IMR-90 (cell line): Measurements from ENCODE around the gene ACTA2. TPM values are rescaled to one million over a fixed set of nuclear protein-coding genes. Genes with fewer than 3 reads are reported as not detected.
A peak's percentile ranks its signal among the peaks of the same experiment; 100 is the strongest.

ENCODE experiments used
- ATAC-seq: fragments of 200-7000 bp; cut with Tn5 transposase; 2 replicates; pipeline ENCODE4 v1.9.1; 2020; ENCODE audit warnings: low read depth, mild to moderate bottlenecking, moderate library complexity
- BruUV-seq: library from RNA; stranded (reverse); fragments of 400-500 nt; replicated peaks from 2 replicates; lab custom pipeline; 2021; lab: Mats Ljungman, UMichigan
- CTCF ChIA-PET: fragments of 300-600 bp; formaldehyde crosslinking; extraction: SDS; loops from one replicate; lab custom pipeline; 2021; ENCODE audit warnings: antibody characterized with exemption; lab: Yijun Ruan, JAX
- POLR2A ChIA-PET: fragments of 300-600 bp; sonication (Branson Sonifier 250); formaldehyde crosslinking; loops from one replicate; lab custom pipeline; 2022; ENCODE audit warnings: antibody characterized with exemption; ENCODE audit not compliant: unreplicated experiment; lab: Charles Lee
- DNase-seq: peaks from one replicate; pipeline ENCODE4 v3.0.0; 2013
- H2AFZ ChIP-seq: replicated peaks from 2 replicates; pipeline ENCODE3; 2013; ENCODE audit warnings: low read length, mild to moderate bottlenecking; ENCODE audit not compliant: poor library complexity
- H2AK5ac ChIP-seq: 2 replicates; pipeline ENCODE4 v1.6.1; 2013; ENCODE audit warnings: low read depth, low read length, inconsistent platforms
- H2AK9ac ChIP-seq: replicated peaks from 2 replicates; pipeline ENCODE3; 2013; ENCODE audit warnings: mild to moderate bottlenecking, low read depth, low read length, moderate library complexity; ENCODE audit not compliant: poor library complexity
- H2BK120ac ChIP-seq: 2 replicates; pipeline ENCODE4 v1.6.1; 2013; ENCODE audit warnings: low read depth, low read length, inconsistent platforms
- H2BK15ac ChIP-seq: 3 replicates; pipeline ENCODE4 v1.6.1; 2013; ENCODE audit warnings: low read depth, low read length, inconsistent platforms
- H2BK20ac ChIP-seq: 2 replicates; pipeline ENCODE4 v1.6.1; 2013; ENCODE audit warnings: low read depth, mild to moderate bottlenecking, inconsistent platforms, low read length, moderate library complexity
- H2BK5ac ChIP-seq: 2 replicates; pipeline ENCODE4 v1.6.1; 2013; ENCODE audit warnings: mild to moderate bottlenecking, low read depth, low read length, inconsistent platforms; ENCODE audit not compliant: poor library complexity, severe bottlenecking
- H3K14ac ChIP-seq: replicated peaks from 2 replicates; pipeline ENCODE4 v1.6.1; 2013; ENCODE audit warnings: low read depth, low read length, inconsistent platforms
- H3K18ac ChIP-seq: 2 replicates; pipeline ENCODE4 v1.6.1; 2013; ENCODE audit warnings: low read depth, low read length, control low read depth
- H3K23ac ChIP-seq: 2 replicates; pipeline ENCODE4 v1.6.1; 2013; ENCODE audit warnings: low read depth, low read length, inconsistent platforms
- H3K27ac ChIP-seq: 2 replicates; pipeline ENCODE4 v1.5.1; 2013; ENCODE audit warnings: mild to moderate bottlenecking, control low read depth, low read length; ENCODE audit not compliant: insufficient read depth
- H3K27me3 ChIP-seq: 2 replicates; pipeline ENCODE4 v1.6.1; 2013; ENCODE audit warnings: low read length; ENCODE audit not compliant: control insufficient read depth, insufficient read depth
- H3K36me3 ChIP-seq: 2 replicates; pipeline ENCODE4 v1.6.1; 2013; ENCODE audit warnings: low read length, mixed read lengths; ENCODE audit not compliant: control insufficient read depth, insufficient read depth
- H3K4ac ChIP-seq: 2 replicates; pipeline ENCODE4 v1.6.1; 2013; ENCODE audit warnings: low read depth, low read length, inconsistent platforms
- H3K4me1 ChIP-seq: 2 replicates; pipeline ENCODE4 v1.6.1; 2013; ENCODE audit warnings: low read length, mixed read lengths; ENCODE audit not compliant: control insufficient read depth, insufficient read depth
- H3K4me2 ChIP-seq: 2 replicates; pipeline ENCODE4 v1.6.1; 2013; ENCODE audit warnings: low read depth, mild to moderate bottlenecking, control low read depth, low read length, moderate library complexity
- H3K4me3 ChIP-seq: 2 replicates; pipeline ENCODE4 v1.5.1; 2013; ENCODE audit warnings: low read depth, mild to moderate bottlenecking, control low read depth, low read length, moderate library complexity; ENCODE audit not compliant: insufficient read depth
- H3K56ac ChIP-seq: 2 replicates; pipeline ENCODE4 v1.6.1; 2013; ENCODE audit warnings: low read length, inconsistent platforms; ENCODE audit not compliant: insufficient read depth; ENCODE audit errors: extremely low read depth
- H3K79me1 ChIP-seq, 2 experiments: 2 replicates each; pipeline ENCODE4 v1.6.1; 2013; ENCODE audit warnings: low read length in 2 of 2, inconsistent platforms in 1 of 2, low read depth in 1 of 2
- H3K9ac ChIP-seq: 2 replicates; pipeline ENCODE4 v1.6.1; 2013; ENCODE audit warnings: low read depth, low read length, control low read depth
- H3K9me1 ChIP-seq: 2 replicates; pipeline ENCODE4 v1.6.1; 2013; ENCODE audit warnings: low read length, inconsistent platforms; ENCODE audit not compliant: insufficient read depth
- H3K9me3 ChIP-seq: 2 replicates; pipeline ENCODE4 v1.6.1; 2013; ENCODE audit warnings: low read length; ENCODE audit not compliant: control insufficient read depth, insufficient read depth
- H4K20me1 ChIP-seq: 2 replicates; pipeline ENCODE4 v1.6.1; 2013; ENCODE audit warnings: low read length, inconsistent platforms; ENCODE audit not compliant: insufficient read depth
- H4K5ac ChIP-seq: 2 replicates; pipeline ENCODE4 v1.6.1; 2013; ENCODE audit warnings: mild to moderate bottlenecking, low read depth, low read length, control low read depth
- H4K8ac ChIP-seq, 2 experiments: 2 replicates each; pipeline ENCODE4 v1.6.1; 2013; ENCODE audit warnings: low read depth in 2 of 2, low read length in 2 of 2, control low read depth in 1 of 2, inconsistent platforms in 1 of 2
- H4K91ac ChIP-seq: 2 replicates; pipeline ENCODE4 v1.6.1; 2013; ENCODE audit warnings: low read depth, low read length, inconsistent platforms; ENCODE audit not compliant: insufficient read depth
- BHLHE40 ChIP-seq: fragments of 150-350 bp; IDR thresholded peaks from 2 replicates; pipeline ENCODE4 v1.6.1; 2016; ENCODE audit warnings: mild to moderate bottlenecking, low read depth, low read length
- CEBPB ChIP-seq: IDR thresholded peaks from 2 replicates; pipeline ENCODE4 v1.6.1; 2012; ENCODE audit warnings: low read depth, low read length, improper control_type of control experiment
- CHD1 ChIP-seq: IDR thresholded peaks from 2 replicates; pipeline ENCODE4 v1.6.1; 2012; ENCODE audit warnings: low read depth, low read length, improper control_type of control experiment
- FOS ChIP-seq: fragments of 150-350 bp; IDR thresholded peaks from 2 replicates; pipeline ENCODE4 v1.6.1; 2016; ENCODE audit warnings: low read depth, low read length
- MAFK ChIP-seq: IDR thresholded peaks from 2 replicates; pipeline ENCODE4 v1.6.1; 2012; ENCODE audit warnings: low read depth, low read length, improper control_type of control experiment
- MAZ ChIP-seq: IDR thresholded peaks from 2 replicates; pipeline ENCODE4 v1.6.1; 2012; ENCODE audit warnings: low read depth, mild to moderate bottlenecking, low read length, improper control_type of control experiment, moderate library complexity, borderline replicate concordance
- MXI1 ChIP-seq: IDR thresholded peaks from 2 replicates; pipeline ENCODE4 v1.6.1; 2012; ENCODE audit warnings: low read depth, mild to moderate bottlenecking, low read length, moderate library complexity, borderline replicate concordance
- NFE2L2 ChIP-seq: fragments of 150-350 bp; IDR thresholded peaks from 2 replicates; pipeline ENCODE4 v1.6.1; 2016; ENCODE audit warnings: low read depth, mild to moderate bottlenecking, low read length
- POLR2A ChIP-seq: IDR thresholded peaks from 2 replicates; pipeline ENCODE4 v1.6.1; 2012; ENCODE audit warnings: mild to moderate bottlenecking, low read depth, low read length
- RAD21 ChIP-seq: IDR thresholded peaks from 2 replicates; pipeline ENCODE4 v1.6.1; 2012; ENCODE audit warnings: low read length, improper control_type of control experiment
- RCOR1 ChIP-seq: IDR thresholded peaks from 2 replicates; pipeline ENCODE4 v1.6.1; 2012; ENCODE audit warnings: mild to moderate bottlenecking, low read length, improper control_type of control experiment; ENCODE audit not compliant: insufficient replicate concordance
- RFX5 ChIP-seq: IDR thresholded peaks from 2 replicates; pipeline ENCODE4 v1.8.0; 2012; ENCODE audit warnings: low read depth, mild to moderate bottlenecking, low read length, moderate library complexity
- SMC3 ChIP-seq: fragments of 150-350 bp; IDR thresholded peaks from 2 replicates; pipeline ENCODE4 v1.6.1; 2016; ENCODE audit warnings: low read depth, mild to moderate bottlenecking, antibody characterized with exemption, low read length, moderate library complexity
- WGBS, 2 experiments: methylation state at CpG; one replicate each; pipeline versions ENCODE4 v1.1.5 to v1.1.7; 2013; ENCODE audit warnings: missing lambda C conversion rate in 2 of 2; ENCODE audit not compliant: insufficient read length in 1 of 2; ENCODE audit errors: extremely low coverage in 2 of 2; 5-methylcytosine and 5-hydroxymethylcytosine counted together
- dilution Hi-C: fragments of 300-500 bp; cut with HindIII; formaldehyde crosslinking; loops from one replicate; pipeline ENCODE4 v1.14.3; 2018; ENCODE audit warnings: low sequenced_read_pairs; ENCODE audit not compliant: unreplicated experiment
- in situ Hi-C: fragments of 300-500 bp; cut with MboI; formaldehyde crosslinking; loops from 3 replicates; pipeline ENCODE4 v1.14.3; 2019; ENCODE audit warnings: low sequenced_read_pairs, inconsistent platforms, mixed read lengths
- intact Hi-C: fragments of 100-400 bp; cut with micrococcal nuclease; formaldehyde crosslinking; loops from 2 replicates; pipeline ENCODE4 v1.10.0; 2022
- polyA plus RNA-seq, 3 experiments: library from polyadenylated mRNA; depleted of rRNA; stranded (reverse); fragments of >200 nt; gene quantifications; 2 replicates each; pipeline ENCODE4 v1.2.3, GENCODE V29; 2012; ENCODE audit warnings: low replicate concordance in 1 of 3
- total RNA-seq: library from RNA; depleted of rRNA; stranded (reverse); fragments of >200 nt; gene quantifications from 2 replicates; pipeline ENCODE4 v1.2.3, GENCODE V29; 2012
- TF ChIP-seq, protein P1 (sequence below): fragments of 150-350 bp; IDR thresholded peaks from 2 replicates; pipeline ENCODE4 v1.6.1; 2016; ENCODE audit warnings: low read depth, mild to moderate bottlenecking, low read length, moderate library complexity, borderline replicate concordance
- TF ChIP-seq, protein P2 (sequence below): conservative IDR thresholded peaks from 2 replicates; pipeline ENCODE4 v1.5.1; 2012; ENCODE audit warnings: mild to moderate bottlenecking, low read depth, low read length, improper control_type of control experiment
- TF ChIP-seq, protein P3 (sequence below): fragments of 150-350 bp; IDR thresholded peaks from 2 replicates; pipeline ENCODE4 v1.6.1; 2017; ENCODE audit warnings: mild to moderate bottlenecking, antibody characterized with exemption, low read length, low read depth

ACTA2 gene
- total and polyA plus RNA-seq, 2 of the 4 experiments (the other 2 are of a cell fraction): 978 to 1,235 TPM

GRCh38 chr10:88943778-88944177, 8.8 kb downstream of the ACTA2 start:
- no peak overlapping the region for H3K27ac ChIP-seq
- no peak overlapping the region for H4K91ac ChIP-seq
- CTCF ChIA-PET: interaction anchor here (0.7 to 2.0 kb wide), 3 partner anchors 43 to 273 kb away, joined by 3 to 9 read pairs (median 4); no protein-coding TSS in a partner anchor
- peaks cover 16 to 56% of the 10 kb centered on the region in 2 experiments; a peak in 3 of 4 replicates for H3K79me1 ChIP-seq
- H3K9me3 ChIP-seq: no peaks in the 10 kb centered on the region
- no peak overlapping the region for H2BK15ac ChIP-seq
- POLR2A ChIA-PET: no interaction called here
- no peak overlapping the region for H3K18ac ChIP-seq
- dilution Hi-C loops (no loop called here), intact Hi-C loops (no loop called here), in situ Hi-C loops (loop anchor here (5.0 kb wide), 2 partner anchors 39 to 269 kb away; no protein-coding TSS in a partner anchor)
- no peak overlapping the region for H2BK20ac ChIP-seq
- TF ChIP-seq, protein P1, sequence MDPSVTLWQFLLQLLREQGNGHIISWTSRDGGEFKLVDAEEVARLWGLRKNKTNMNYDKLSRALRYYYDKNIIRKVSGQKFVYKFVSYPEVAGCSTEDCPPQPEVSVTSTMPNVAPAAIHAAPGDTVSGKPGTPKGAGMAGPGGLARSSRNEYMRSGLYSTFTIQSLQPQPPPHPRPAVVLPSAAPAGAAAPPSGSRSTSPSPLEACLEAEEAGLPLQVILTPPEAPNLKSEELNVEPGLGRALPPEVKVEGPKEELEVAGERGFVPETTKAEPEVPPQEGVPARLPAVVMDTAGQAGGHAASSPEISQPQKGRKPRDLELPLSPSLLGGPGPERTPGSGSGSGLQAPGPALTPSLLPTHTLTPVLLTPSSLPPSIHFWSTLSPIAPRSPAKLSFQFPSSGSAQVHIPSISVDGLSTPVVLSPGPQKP: no peak
- TF ChIP-seq MAFK (no peak), NFE2L2 (no peak), BHLHE40 (no peak), FOS (no peak), MXI1 (no peak), MAZ (no peak), POLR2A (no peak), RFX5 (no peak), RCOR1 (no peak), CEBPB (no peak), CHD1 (no peak), RAD21 (no peak), SMC3 (no peak)
- TF ChIP-seq, protein P2, sequence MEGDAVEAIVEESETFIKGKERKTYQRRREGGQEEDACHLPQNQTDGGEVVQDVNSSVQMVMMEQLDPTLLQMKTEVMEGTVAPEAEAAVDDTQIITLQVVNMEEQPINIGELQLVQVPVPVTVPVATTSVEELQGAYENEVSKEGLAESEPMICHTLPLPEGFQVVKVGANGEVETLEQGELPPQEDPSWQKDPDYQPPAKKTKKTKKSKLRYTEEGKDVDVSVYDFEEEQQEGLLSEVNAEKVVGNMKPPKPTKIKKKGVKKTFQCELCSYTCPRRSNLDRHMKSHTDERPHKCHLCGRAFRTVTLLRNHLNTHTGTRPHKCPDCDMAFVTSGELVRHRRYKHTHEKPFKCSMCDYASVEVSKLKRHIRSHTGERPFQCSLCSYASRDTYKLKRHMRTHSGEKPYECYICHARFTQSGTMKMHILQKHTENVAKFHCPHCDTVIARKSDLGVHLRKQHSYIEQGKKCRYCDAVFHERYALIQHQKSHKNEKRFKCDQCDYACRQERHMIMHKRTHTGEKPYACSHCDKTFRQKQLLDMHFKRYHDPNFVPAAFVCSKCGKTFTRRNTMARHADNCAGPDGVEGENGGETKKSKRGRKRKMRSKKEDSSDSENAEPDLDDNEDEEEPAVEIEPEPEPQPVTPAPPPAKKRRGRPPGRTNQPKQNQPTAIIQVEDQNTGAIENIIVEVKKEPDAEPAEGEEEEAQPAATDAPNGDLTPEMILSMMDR: no peak
- TF ChIP-seq, protein P3, sequence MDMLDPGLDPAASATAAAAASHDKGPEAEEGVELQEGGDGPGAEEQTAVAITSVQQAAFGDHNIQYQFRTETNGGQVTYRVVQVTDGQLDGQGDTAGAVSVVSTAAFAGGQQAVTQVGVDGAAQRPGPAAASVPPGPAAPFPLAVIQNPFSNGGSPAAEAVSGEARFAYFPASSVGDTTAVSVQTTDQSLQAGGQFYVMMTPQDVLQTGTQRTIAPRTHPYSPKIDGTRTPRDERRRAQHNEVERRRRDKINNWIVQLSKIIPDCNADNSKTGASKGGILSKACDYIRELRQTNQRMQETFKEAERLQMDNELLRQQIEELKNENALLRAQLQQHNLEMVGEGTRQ: no peak
- H4K5ac ChIP-seq: no peak overlapping the region
- no peak for ATAC-seq
- H3K9ac ChIP-seq: no peak overlapping the region
- WGBS, 2 experiments: no CpG with 5 or more reads among the region's 3 CpGs
- peaks cover 4% of the 10 kb centered on the region for H3K4me1 ChIP-seq
- no peak overlapping the region for H3K4me3 ChIP-seq
- H2BK120ac ChIP-seq: no peak overlapping the region
- H3K27me3 ChIP-seq: no peaks in the 10 kb centered on the region
- H3K23ac ChIP-seq: no peak overlapping the region
- 0 out of 4 replicates have a peak overlapping the region, but pooled peaks of 1 of the 2 experiments have one; percentile 11 for H4K8ac ChIP-seq
- H3K9me1 ChIP-seq: peaks cover 8% of the 10 kb centered on the region
- peaks cover 48% of the 10 kb centered on the region for H4K20me1 ChIP-seq
- H2AK5ac ChIP-seq: no peak overlapping the region
- no peak overlapping the region for H3K14ac ChIP-seq
- no TSS peak for BruUV-seq
- no peak overlapping the region for H2AK9ac ChIP-seq
- no peak overlapping the region for H3K56ac ChIP-seq
- peaks cover 58% of the 10 kb centered on the region for H3K36me3 ChIP-seq
- H2BK5ac ChIP-seq: no peak overlapping the region
- H2AFZ ChIP-seq: no peak overlapping the region
- no peak overlapping the region for H3K4me2 ChIP-seq
- DNase-seq: no peak
- no peak overlapping the region for H3K4ac ChIP-seq
